ENCODE measurements around the gene RGL1. TPM values are rescaled to one million over a fixed set of nuclear protein-coding genes. Genes with fewer than 3 reads are reported as not detected.

RGL1 gene
- total RNA-seq, 1 donor from 2014 or later: 3.2 TPM

- TF ChIP-seq CTCF (IDR thresholded peaks at IDR 0.05; ENCODE audit: insufficient read depth, low read length, poor library complexity, severe bottlenecking): no peak
- Histone ChIP-seq H3K36me3 (ENCODE audit: control insufficient read depth, insufficient read depth, low read length) (no peaks in the 10 kb centered on the region), H3K27me3 (ENCODE audit: control insufficient read depth, insufficient read depth, low read length) (no peaks in the 10 kb centered on the region), H3K4me3 (ENCODE audit: low read depth, low read length) (no peak overlapping the region)
- DNase-seq (ENCODE audit: low read depth): no peak
These were observed 111.7 kb downstream of the RGL1 start for GRCh38 chr1:183916574-183916973.

- H3K36me3 ChIP-seq (ENCODE audit: control insufficient read depth, insufficient read depth, low read length): peaks cover 2% of the 10 kb centered on the region
- no peak for DNase-seq (ENCODE audit: low read depth)
- no peaks in the 10 kb centered on the region for H3K27me3 ChIP-seq (ENCODE audit: control insufficient read depth, insufficient read depth, low read length)
- no peak for TF ChIP-seq CTCF (IDR thresholded peaks at IDR 0.05; ENCODE audit: insufficient read depth, low read length, poor library complexity, severe bottlenecking)
- H3K4me3 ChIP-seq (ENCODE audit: low read depth, low read length): no peak overlapping the region
These were observed 113.7 kb downstream of the RGL1 start for GRCh38 chr1:183918589-183918988.

- no peak for TF ChIP-seq CTCF (IDR thresholded peaks at IDR 0.05; ENCODE audit: insufficient read depth, low read length, poor library complexity, severe bottlenecking)
- no peak overlapping the region for H3K4me3 ChIP-seq (ENCODE audit: low read depth, low read length)
- H3K36me3 ChIP-seq (ENCODE audit: control insufficient read depth, insufficient read depth, low read length): peaks cover 2% of the 10 kb centered on the region
- no peaks in the 10 kb centered on the region for H3K27me3 ChIP-seq (ENCODE audit: control insufficient read depth, insufficient read depth, low read length)
- DNase-seq (ENCODE audit: low read depth): no peak
These were observed 115.7 kb downstream of the RGL1 start for GRCh38 chr1:183920651-183921050.

GRCh38 chr1:183922197-183922596 is 117.3 kb downstream of the RGL1 start:
- H3K27me3 ChIP-seq (ENCODE audit: control insufficient read depth, insufficient read depth, low read length): no peaks in the 10 kb centered on the region
- DNase-seq (ENCODE audit: low read depth): no peak
- peak; percentile 13 for TF ChIP-seq CTCF (IDR thresholded peaks at IDR 0.05; ENCODE audit: insufficient read depth, low read length, poor library complexity, severe bottlenecking)
- H3K36me3 ChIP-seq (ENCODE audit: control insufficient read depth, insufficient read depth, low read length): peaks cover 2% of the 10 kb centered on the region
- no peak overlapping the region for H3K4me3 ChIP-seq (ENCODE audit: low read depth, low read length)

GRCh38 chr1:183925947-183926346 is 121.0 kb downstream of the RGL1 start:
- DNase-seq (ENCODE audit: low read depth): no peak
- H3K4me3 ChIP-seq (ENCODE audit: low read depth, low read length): no peak overlapping the region
- TF ChIP-seq CTCF (IDR thresholded peaks at IDR 0.05; ENCODE audit: insufficient read depth, low read length, poor library complexity, severe bottlenecking): no peak
- H3K36me3 ChIP-seq (ENCODE audit: control insufficient read depth, insufficient read depth, low read length): peaks cover 2% of the 10 kb centered on the region
- no peaks in the 10 kb centered on the region for H3K27me3 ChIP-seq (ENCODE audit: control insufficient read depth, insufficient read depth, low read length)

GRCh38 chr1:183926983-183927382 is 122.1 kb downstream of the RGL1 start:
- DNase-seq (ENCODE audit: low read depth): no peak
- no peak for TF ChIP-seq CTCF (IDR thresholded peaks at IDR 0.05; ENCODE audit: insufficient read depth, low read length, poor library complexity, severe bottlenecking)
- Histone ChIP-seq H3K4me3 (ENCODE audit: low read depth, low read length) (no peak overlapping the region), H3K27me3 (ENCODE audit: control insufficient read depth, insufficient read depth, low read length) (no peaks in the 10 kb centered on the region), H3K36me3 (ENCODE audit: control insufficient read depth, insufficient read depth, low read length) (peaks cover 1% of the 10 kb centered on the region)
